Esophagus squamous epithelium (tissue), 5 donors: ENCODE data around the gene RASSF7. TPM values are rescaled to one million over a fixed set of nuclear protein-coding genes. Genes with fewer than 3 reads are reported as not detected.
A peak's percentile ranks its signal among the peaks of the same experiment; 100 is the strongest.

Experiments used
- DNase-seq: peaks from one replicate; lab custom pipeline; 2025; lab: John Stamatoyannopoulos, UW
- H3K27ac ChIP-seq, 4 donors: fragments of 200-600 bp; sonication (generic); one replicate each; pipeline ENCODE4 v1.5.1; 2016 to 2019; ENCODE audit warnings: mild to moderate bottlenecking in 1 of 4
- H3K27me3 ChIP-seq, 4 donors: fragments of 200-600 bp; sonication (generic); 1 replicate in 3 of 4; 2 replicates in 1 of 4; pipeline versions ENCODE4 v1.5.1 to v1.6.0; 2017 to 2021; ENCODE audit warnings: antibody characterized with exemption in 1 of 4
- H3K36me3 ChIP-seq, 3 donors: fragments of 200-600 bp; sonication (generic); one replicate each; pipeline ENCODE4 v1.5.1; 2016 to 2019
- H3K4me1 ChIP-seq, 3 donors: fragments of 200-600 bp; sonication (generic); one replicate each; pipeline ENCODE4 v1.5.1; 2017 to 2019
- H3K4me3 ChIP-seq, 4 donors: fragments of 200-600 bp; sonication (generic); 1 replicate in 3 of 4; 2 replicates in 1 of 4; pipeline ENCODE4 v1.5.1; 2016 to 2019; ENCODE audit warnings: mild to moderate bottlenecking in 2 of 4, moderate library complexity in 1 of 4
- H3K9me3 ChIP-seq, 3 donors: fragments of 200-600 bp; sonication (generic); one replicate each; pipeline ENCODE4 v1.5.1; 2016 to 2019
- CTCF ChIP-seq, 6 experiments: fragments of 450-650 bp in 4 of 6; fragments of 200-600 bp in 2 of 6; sonication (generic) in 2 of 6; IDR thresholded peaks; one replicate each; pipeline ENCODE4 v1.5.1; 2016 to 2019; ENCODE audit warnings: antibody characterized with exemption in 6 of 6, mild to moderate bottlenecking in 4 of 6, moderate library complexity in 4 of 6
- POLR2A ChIP-seq, 4 donors: fragments of 450-650 bp; IDR thresholded peaks; one replicate each; pipeline ENCODE4 v1.6.1; 2017; ENCODE audit warnings: antibody characterized with exemption in 4 of 4, mild to moderate bottlenecking in 4 of 4, moderate library complexity in 3 of 4
- WGBS, 2 donors: methylation state at CpG; one replicate each; pipeline ENCODE4 v1.1.5; 2018; 5-methylcytosine and 5-hydroxymethylcytosine counted together
- intact Hi-C: fragments of 100-400 bp; cut with DNase I; formaldehyde crosslinking; loops from one replicate; pipeline ENCODE4 v1.15.0; 2022
- total RNA-seq, 4 donors: library from RNA; depleted of rRNA; stranded (reverse); fragments of >200 nt; gene quantifications; one replicate each; pipeline ENCODE4 v1.1.0, GENCODE V29; 2016
- donor health status: DM: yes; HTN: yes; CAD: no.

RASSF7 gene
- total RNA-seq, 4 donors from 2014 or later: 35.7 to 54.0 (median 44.4) TPM

DNA sequence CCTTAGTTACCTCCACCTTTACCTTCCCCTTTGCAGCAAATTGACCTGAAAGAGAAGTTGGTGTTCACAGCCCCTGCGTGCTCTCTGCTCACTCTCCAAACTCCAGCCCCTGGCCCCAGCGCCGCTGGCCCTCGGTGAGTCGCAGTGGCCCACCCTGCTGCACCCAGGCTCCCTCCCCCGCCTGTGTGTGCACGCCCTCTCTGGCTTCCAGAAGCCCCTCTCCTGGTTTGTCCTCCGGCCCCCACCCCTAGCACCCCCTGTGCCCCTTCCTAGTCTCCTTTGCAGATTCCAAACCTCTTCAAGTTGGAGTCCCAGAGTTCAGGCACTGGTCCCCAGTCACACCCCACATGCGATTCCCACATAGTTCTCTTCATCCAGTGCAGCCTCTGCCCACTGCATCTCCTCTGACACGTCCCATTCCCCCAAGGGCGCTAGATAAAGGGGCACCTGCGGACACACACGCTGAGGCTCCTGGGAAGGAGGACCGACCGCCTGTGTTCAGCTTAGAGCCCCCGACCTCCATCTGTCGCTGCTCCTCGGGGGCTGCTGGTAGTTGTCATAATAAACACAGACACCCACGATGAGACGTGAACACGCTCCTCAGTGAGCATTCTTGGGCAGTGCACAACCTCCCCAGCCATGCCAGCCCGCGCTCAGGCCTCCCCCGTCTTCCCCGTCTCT, 14.0 kb downstream of the RASSF7 start:
- Histone ChIP-seq H3K4me1 (peaks cover 34 to 52% (median 41%) of the 10 kb centered on the region in 3 donors), H3K27me3 (peaks cover 0 to 9% (median 0%) of the 10 kb centered on the region in 4 donors), H3K4me3 (peak overlapping the region; percentile 58 to 97 (median 74)), H3K9me3 (no peaks in the 10 kb centered on the region), H3K36me3 (no peaks in the 10 kb centered on the region), H3K27ac (peak overlapping the region in 3 of 4 donors; percentile 73 to 89 (median 84))
- intact Hi-C loops: loop anchor here (5.0 kb wide), 1 partner anchor 38 kb away; no protein-coding TSS in a partner anchor
- 19 to 42% methylated on average over 13 to 18 of the region's 25 CpGs for WGBS, 2 donors
- DNase-seq: no peak
- TF ChIP-seq POLR2A (IDR thresholded peaks at IDR 0.05) (no peak), CTCF (IDR thresholded peaks at IDR 0.05) (no peak)

GRCh38 chr11:575313-575995, 14.7 kb downstream of the RASSF7 start:
- TF ChIP-seq CTCF (IDR thresholded peaks at IDR 0.05) (no peak), POLR2A (IDR thresholded peaks at IDR 0.05) (peak in 1 of 4 donors; percentile 62)
- DNase-seq: no peak
- Histone ChIP-seq H3K27me3 (peaks cover 0 to 9% (median 0%) of the 10 kb centered on the region in 4 donors), H3K36me3 (no peaks in the 10 kb centered on the region), H3K9me3 (no peaks in the 10 kb centered on the region), H3K4me3 (peak overlapping the region; percentile 58 to 97 (median 74)), H3K27ac (peak overlapping the region; percentile 73 to 89 (median 82)), H3K4me1 (peaks cover 40 to 54% (median 43%) of the 10 kb centered on the region in 3 donors)
- intact Hi-C loops: loop anchor here (5.0 kb wide), 1 partner anchor 37 kb away; no protein-coding TSS in a partner anchor
- WGBS, 2 donors: 0% methylated on average over 2 of the region's 81 CpGs; no CpG with 5 or more reads in 1 of the 2 donors

GRCh38 chr11:575996-576768, 15.4 kb downstream of the RASSF7 start, which contains the start of gene PHRF1:
Gene PHRF1, plus strand, starts transcription at chr11:576470. Its CDS starts 5,043 bp downstream, at chr11:581513.
- 0% methylated on average over 8 to 10 of the region's 99 CpGs for WGBS, 2 donors
- TF ChIP-seq POLR2A (IDR thresholded peaks at IDR 0.05): peak in 3 of 4 donors; percentile 59 to 91 (median 76)
- peak in 1 of 6 experiments; percentile 19 for TF ChIP-seq CTCF (IDR thresholded peaks at IDR 0.05)
- intact Hi-C loops: loop anchor here (5.0 kb wide), 1 partner anchor 36 kb away; no protein-coding TSS in a partner anchor
- Histone ChIP-seq H3K9me3 (no peaks in the 10 kb centered on the region), H3K27ac (peak within 1 kb of the TSS; percentile 94 to 99 (median 96)), H3K4me3 (peak within 1 kb of the TSS; percentile 73 to 97 (median 82)), H3K36me3 (peaks cover 0 to under 1% (median 0%) of the 10 kb centered on the region in 3 donors), H3K27me3 (peaks cover 0 to 9% (median 0%) of the 10 kb centered on the region in 4 donors), H3K4me1 (peaks cover 41 to 60% (median 43%) of the 10 kb centered on the region in 3 donors)
- peak; percentile 74 for DNase-seq

DNA sequence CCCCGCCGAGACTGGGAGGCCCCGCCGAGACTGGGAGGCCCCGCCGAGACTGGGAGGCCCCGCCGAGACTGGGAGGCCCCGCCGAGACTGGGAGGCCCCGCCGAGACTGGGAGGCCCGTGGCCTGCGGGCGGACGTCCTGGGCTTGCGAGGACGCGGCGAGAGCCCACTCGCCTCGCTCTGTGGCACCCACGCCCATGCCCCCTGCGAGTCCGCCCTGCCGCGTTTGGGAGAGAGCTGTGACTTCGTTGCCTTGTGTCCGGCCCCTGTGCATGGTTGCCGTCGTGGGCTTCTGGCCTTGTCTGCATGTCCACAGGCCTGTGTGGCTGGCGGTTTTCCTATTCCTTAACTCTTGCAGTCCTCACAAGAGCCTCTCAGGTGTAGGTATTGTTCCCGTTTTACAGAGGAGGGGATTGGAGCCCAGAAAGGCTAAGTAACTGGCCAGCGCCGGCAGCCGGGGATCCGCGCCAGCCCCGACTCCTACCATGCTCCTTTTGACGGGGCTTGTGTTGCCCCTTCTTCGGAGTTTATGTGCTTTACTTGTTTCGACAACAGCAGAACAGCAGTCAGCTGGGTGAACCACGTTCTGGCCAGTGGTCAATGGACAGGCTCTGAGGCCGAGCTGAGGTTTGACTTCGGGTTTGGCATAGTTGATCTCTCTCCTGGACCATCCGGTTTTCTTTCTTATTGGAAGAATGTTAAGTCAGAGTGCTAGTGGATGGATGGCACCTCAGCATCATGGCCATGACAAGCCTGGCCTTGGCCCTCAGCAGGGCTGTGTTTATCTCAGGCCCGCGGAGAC, 16.2 kb downstream of the RASSF7 start:
- no peak for DNase-seq
- intact Hi-C loops: loop anchor here (5.0 kb wide), 1 partner anchor 35 kb away; no protein-coding TSS in a partner anchor
- 10 to 16% methylated on average over 12 to 16 of the region's 48 CpGs for WGBS, 2 donors
- H3K36me3 ChIP-seq: peaks cover 0 to 9% (median 4%) of the 10 kb centered on the region in 3 donors
- H3K27me3 ChIP-seq: peaks cover 0 to 9% (median 0%) of the 10 kb centered on the region in 4 donors
- no peak for TF ChIP-seq CTCF (IDR thresholded peaks at IDR 0.05)
- H3K4me1 ChIP-seq: peaks cover 41 to 64% (median 43%) of the 10 kb centered on the region in 3 donors
- H3K4me3 ChIP-seq: peak overlapping the region; percentile 73 to 97 (median 82)
- H3K27ac ChIP-seq: peak overlapping the region; percentile 94 to 99 (median 96)
- no peaks in the 10 kb centered on the region for H3K9me3 ChIP-seq
